ENCODE data around the gene OR4D11.

DNA sequence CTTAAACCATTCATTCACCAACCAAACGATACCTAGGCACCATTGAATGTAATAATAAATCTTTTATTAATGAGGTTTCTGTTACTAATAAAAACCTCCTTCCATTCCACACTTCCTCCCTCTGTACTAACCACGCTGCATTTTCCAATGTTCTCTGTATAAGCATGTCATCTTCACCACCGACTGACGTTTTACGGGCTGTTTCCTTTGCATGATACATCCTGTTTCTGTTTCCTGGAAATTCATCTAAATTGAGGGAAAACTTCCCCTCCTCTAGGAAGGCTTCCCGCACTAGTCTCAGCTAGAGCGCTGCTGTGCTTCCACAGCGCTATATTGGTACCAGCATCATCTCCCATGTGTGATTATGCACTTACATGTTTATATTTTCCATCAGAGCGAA is 28.2 kb upstream of the OR4D11 start:
- TF ChIP-seq, protein P1, sequence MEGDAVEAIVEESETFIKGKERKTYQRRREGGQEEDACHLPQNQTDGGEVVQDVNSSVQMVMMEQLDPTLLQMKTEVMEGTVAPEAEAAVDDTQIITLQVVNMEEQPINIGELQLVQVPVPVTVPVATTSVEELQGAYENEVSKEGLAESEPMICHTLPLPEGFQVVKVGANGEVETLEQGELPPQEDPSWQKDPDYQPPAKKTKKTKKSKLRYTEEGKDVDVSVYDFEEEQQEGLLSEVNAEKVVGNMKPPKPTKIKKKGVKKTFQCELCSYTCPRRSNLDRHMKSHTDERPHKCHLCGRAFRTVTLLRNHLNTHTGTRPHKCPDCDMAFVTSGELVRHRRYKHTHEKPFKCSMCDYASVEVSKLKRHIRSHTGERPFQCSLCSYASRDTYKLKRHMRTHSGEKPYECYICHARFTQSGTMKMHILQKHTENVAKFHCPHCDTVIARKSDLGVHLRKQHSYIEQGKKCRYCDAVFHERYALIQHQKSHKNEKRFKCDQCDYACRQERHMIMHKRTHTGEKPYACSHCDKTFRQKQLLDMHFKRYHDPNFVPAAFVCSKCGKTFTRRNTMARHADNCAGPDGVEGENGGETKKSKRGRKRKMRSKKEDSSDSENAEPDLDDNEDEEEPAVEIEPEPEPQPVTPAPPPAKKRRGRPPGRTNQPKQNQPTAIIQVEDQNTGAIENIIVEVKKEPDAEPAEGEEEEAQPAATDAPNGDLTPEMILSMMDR (IDR thresholded peaks at IDR 0.05): no peak
- TF ChIP-seq POLR2A (IDR thresholded peaks at IDR 0.05) (no peak), POLR2AphosphoS5 (IDR thresholded peaks at IDR 0.05) (no peak)

All from breast epithelium (tissue), 3 donors.